Measurements from ENCODE around the gene ZNF780A. TPM values are rescaled to one million over a fixed set of nuclear protein-coding genes. Genes with fewer than 3 reads are reported as not detected.

ZNF780A gene
- total RNA-seq, 1 experiment from 2014 or later, result 9.0 TPM

DNA sequence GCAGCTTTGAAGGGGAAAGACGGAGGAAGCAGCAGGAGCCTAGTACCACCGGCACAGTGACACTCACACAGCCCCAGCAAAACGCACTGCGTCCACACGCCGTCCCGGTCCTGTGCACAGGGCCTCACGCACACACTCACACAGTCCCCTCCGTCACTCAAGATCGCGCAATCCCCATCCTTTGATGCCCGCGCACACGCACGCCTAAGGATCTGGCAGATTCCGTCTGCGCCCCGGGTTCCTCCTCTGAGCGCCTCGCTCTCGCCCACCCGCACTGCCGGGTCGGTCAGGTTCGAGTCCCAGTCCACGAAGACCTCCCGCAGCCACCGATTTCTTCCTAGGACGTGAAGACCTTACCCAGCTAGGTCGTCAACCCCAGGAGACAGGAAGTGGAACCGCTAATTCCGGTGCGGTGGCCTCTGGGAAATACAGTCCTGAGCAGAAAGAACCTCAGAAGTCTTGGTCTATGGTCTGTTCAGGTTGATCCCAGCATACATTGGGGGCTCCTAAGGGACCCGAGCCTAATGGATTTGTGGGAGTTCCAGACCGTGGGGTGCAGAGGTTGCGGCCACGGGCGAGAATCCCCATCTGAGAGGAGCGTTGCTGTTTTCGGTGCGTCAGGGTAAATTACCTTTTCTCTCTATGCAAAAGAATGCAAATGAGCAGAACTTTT is 34.8 kb downstream of the ZNF780A start, which contains the start of gene ZNF780B:
TSS of gene ZNF780B (minus strand) at position 400 of the 673 bp plus-strand sequence. CDS start 5,899 bp downstream, outside the sequence.
- no peaks in the 10 kb centered on the region for H4K20me1 ChIP-seq (ENCODE audit: low read length)
- peaks cover 3% of the 10 kb centered on the region; the same call in 1 of the 2 replicates for H3K4me1 ChIP-seq (ENCODE audit: insufficient read depth, low read length)
- 0 out of 2 replicates have a peak within 1 kb of the TSS, but pooled peaks have one; percentile 20 for H3K27ac ChIP-seq (ENCODE audit: low read length)
- peak within 1 kb of the TSS; percentile 99 for H3K4me3 ChIP-seq (ENCODE audit: low read length)
- intact Hi-C loops (cut with micrococcal nuclease), result loop anchor here (2.0 kb wide), 1 partner anchor 85 kb away; the partner anchor contains the start of gene PSMC4
- peak within 1 kb of the TSS; percentile 99 for H3K4me2 ChIP-seq (ENCODE audit: low read length)
- H3K79me2 ChIP-seq (ENCODE audit: low read length), result peaks cover 52% of the 10 kb centered on the region
- peaks cover 10% of the 10 kb centered on the region; the same call in 1 of the 2 replicates for H3K9me3 ChIP-seq (ENCODE audit: low read length)
- POLR2A ChIA-PET (ENCODE audit: unreplicated experiment), result no interaction called here
- H3K9ac ChIP-seq (ENCODE audit: low read length), result peak within 1 kb of the TSS; percentile 84
- peak; percentile 96 for ATAC-seq
- DNase-seq, result peak; percentile 49
- peak within 1 kb of the TSS; percentile 100 for H2AFZ ChIP-seq (ENCODE audit: low read length)
- TF ChIP-seq EZH2 (IDR thresholded peaks at IDR 0.05; ENCODE audit: low read length, unreplicated experiment), result no peak
- H3F3A ChIP-seq (ENCODE audit: low read length, unreplicated experiment), result no peaks in the 10 kb centered on the region
- H3K36me3 ChIP-seq (ENCODE audit: low read depth, low read length), result peaks cover 8% of the 10 kb centered on the region; the same call in 1 of the 2 replicates
- CTCF ChIA-PET, result no interaction called here
- H3K9me2 ChIP-seq (replicated peaks; ENCODE audit: low read length), result no peaks in the 10 kb centered on the region
- TSS peak; percentile 62 for BruUV-seq (replicated peaks)
- no peaks in the 10 kb centered on the region for H3K27me3 ChIP-seq (ENCODE audit: low read length)

DNA sequence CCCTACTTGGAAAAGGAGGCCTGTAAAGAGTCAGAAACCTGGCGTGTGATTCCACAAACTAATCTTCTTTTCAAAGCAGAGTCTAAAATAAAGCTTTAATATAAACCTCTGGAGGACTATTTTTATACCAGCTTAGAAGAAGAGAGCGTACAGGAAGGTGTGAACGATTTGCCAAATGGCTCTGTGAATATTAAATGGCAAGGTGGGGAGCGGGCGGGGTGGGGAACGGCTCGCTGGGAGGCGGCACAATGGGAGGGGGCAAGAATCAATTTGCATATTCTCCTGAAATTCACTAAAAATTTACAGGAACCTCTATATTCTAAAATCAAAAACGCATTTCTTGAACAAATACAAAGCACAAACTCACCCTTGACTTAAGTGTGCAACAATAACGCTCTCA is 35.7 kb downstream of the ZNF780A start:
- Histone ChIP-seq H3K9me3 (ENCODE audit: low read length) (peaks cover 10% of the 10 kb centered on the region; the same call in 1 of the 2 replicates), H2AFZ (ENCODE audit: low read length) (peak overlapping the region; percentile 100), H3K9me2 (replicated peaks; ENCODE audit: low read length) (no peaks in the 10 kb centered on the region), H3K9ac (ENCODE audit: low read length) (peak overlapping the region; percentile 84), H3K27me3 (ENCODE audit: low read length) (no peaks in the 10 kb centered on the region), H3F3A (ENCODE audit: low read length, unreplicated experiment) (no peaks in the 10 kb centered on the region), H3K4me3 (ENCODE audit: low read length) (peak overlapping the region; percentile 99), H4K20me1 (ENCODE audit: low read length) (no peaks in the 10 kb centered on the region), H3K36me3 (ENCODE audit: low read depth, low read length) (peaks cover 8% of the 10 kb centered on the region; the same call in 1 of the 2 replicates), H3K4me1 (ENCODE audit: insufficient read depth, low read length) (peaks cover 3% of the 10 kb centered on the region; the same call in 1 of the 2 replicates), H3K79me2 (ENCODE audit: low read length) (peaks cover 52% of the 10 kb centered on the region), H3K4me2 (ENCODE audit: low read length) (peak overlapping the region; percentile 99), H3K27ac (ENCODE audit: low read length) (no peak overlapping the region)
- ChIA-PET CTCF (no interaction called here), POLR2A (ENCODE audit: unreplicated experiment) (no interaction called here)
- intact Hi-C loops (cut with micrococcal nuclease), result no loop called here
- DNase-seq (no peak), ATAC-seq (peak; percentile 8; the same call in 1 of the 2 replicates)
- TF ChIP-seq CTCF (conservative IDR thresholded peaks at IDR 0.05; ENCODE audit: low read depth, low read length), result no peak
- TF ChIP-seq EZH2 (IDR thresholded peaks at IDR 0.05; ENCODE audit: low read length, unreplicated experiment), result no peak
- no peak for TF ChIP-seq EZH2phosphoT487 (IDR thresholded peaks at IDR 0.05; ENCODE audit: borderline replicate concordance, low read length)
- BruUV-seq (replicated peaks), result no TSS peak

- H4K20me1 ChIP-seq (ENCODE audit: low read length), result no peaks in the 10 kb centered on the region
- ChIA-PET POLR2A (ENCODE audit: unreplicated experiment) (no interaction called here), CTCF (no interaction called here)
- peaks cover 8% of the 10 kb centered on the region; the same call in 1 of the 2 replicates for H3K36me3 ChIP-seq (ENCODE audit: low read depth, low read length)
- TF ChIP-seq CTCF (conservative IDR thresholded peaks at IDR 0.05; ENCODE audit: low read depth, low read length) (no peak), EZH2 (IDR thresholded peaks at IDR 0.05; ENCODE audit: low read length, unreplicated experiment) (no peak), EZH2phosphoT487 (IDR thresholded peaks at IDR 0.05; ENCODE audit: borderline replicate concordance, low read length) (no peak)
- peak overlapping the region; percentile 99 for H3K4me3 ChIP-seq (ENCODE audit: low read length)
- ATAC-seq, result no peak
- peak overlapping the region; percentile 100 for H2AFZ ChIP-seq (ENCODE audit: low read length)
- no peaks in the 10 kb centered on the region for H3F3A ChIP-seq (ENCODE audit: low read length, unreplicated experiment)
- intact Hi-C loops (cut with micrococcal nuclease), result no loop called here
- H3K79me2 ChIP-seq (ENCODE audit: low read length), result peaks cover 52% of the 10 kb centered on the region
- no peaks in the 10 kb centered on the region for H3K27me3 ChIP-seq (ENCODE audit: low read length)
- peaks cover 3% of the 10 kb centered on the region; the same call in 1 of the 2 replicates for H3K4me1 ChIP-seq (ENCODE audit: insufficient read depth, low read length)
- no peak for DNase-seq
- peak overlapping the region; percentile 99 for H3K4me2 ChIP-seq (ENCODE audit: low read length)
- 0 out of 2 replicates have a peak overlapping the region, but pooled peaks have one; percentile 84 for H3K9ac ChIP-seq (ENCODE audit: low read length)
- no TSS peak for BruUV-seq (replicated peaks)
- peaks cover 6% of the 10 kb centered on the region; the same call in 1 of the 2 replicates for H3K9me3 ChIP-seq (ENCODE audit: low read length)
- H3K9me2 ChIP-seq (replicated peaks; ENCODE audit: low read length), result no peaks in the 10 kb centered on the region
- no peak overlapping the region for H3K27ac ChIP-seq (ENCODE audit: low read length)
Measured at GRCh38 chr19:40054632-40055031, 36.1 kb downstream of the ZNF780A start.
